ENCODE measurements around the gene MYH14. TPM values are rescaled to one million over a fixed set of nuclear protein-coding genes. Genes with fewer than 3 reads are reported as not detected.

MYH14 gene
- total RNA-seq, 2 donors from 2014 or later = 27.0 to 31.5 TPM

- WGBS = 48% methylated on average over 54 of the region's 54 CpGs
- DNase-seq (ENCODE audit: low spot score) = no peak
- H3K27me3 ChIP-seq (replicated peaks; ENCODE audit: insufficient read depth) = no peaks in the 10 kb centered on the region
- peak; percentile 40 for TF ChIP-seq POLR2AphosphoS5 (IDR thresholded peaks at IDR 0.05)
- no peak for TF ChIP-seq POLR2A (IDR thresholded peaks at IDR 0.05)
- H3K4me3 ChIP-seq = peak overlapping the region; percentile 35 to 38
- H3K36me3 ChIP-seq = no peaks in the 10 kb centered on the region
- intact Hi-C loops (cut with DNase I) = no loop called here
- H3K4me1 ChIP-seq (replicated peaks) = no peaks in the 10 kb centered on the region
- peak overlapping the region; percentile 71 to 79 for H3K27ac ChIP-seq
- no peaks in the 10 kb centered on the region for H3K9me3 ChIP-seq
Measured at GRCh38 chr19:50358483-50359327, 155.3 kb downstream of the MYH14 start.

GRCh38 chr19:50359328-50359818, 156.0 kb downstream of the MYH14 start:
- TF ChIP-seq CTCF (IDR thresholded peaks at IDR 0.05) (no peak), POLR2A (IDR thresholded peaks at IDR 0.05) (no peak), POLR2AphosphoS5 (IDR thresholded peaks at IDR 0.05) (no peak)
- Histone ChIP-seq H3K27ac (no peak overlapping the region), H3K27me3 (replicated peaks; ENCODE audit: insufficient read depth) (no peaks in the 10 kb centered on the region), H3K4me3 (no peak overlapping the region), H3K4me1 (replicated peaks) (no peaks in the 10 kb centered on the region), H3K9me3 (no peaks in the 10 kb centered on the region), H3K36me3 (no peaks in the 10 kb centered on the region)
- 92% methylated on average over 11 of the region's 11 CpGs for WGBS
- intact Hi-C loops (cut with DNase I) = no loop called here
- DNase-seq (ENCODE audit: low spot score) = no peak

Small RNAs within 50 kb of the gene (small RNA-seq; reads per million reads assigned to genes)
- 0 reads per million in 2 donors for gene RF00017

Other genes starting within 250 kb of the MYH14 start
- 1 to 10 TPM in 1 of 2 donors, under 1 TPM in 1; 0.68 to 1.0 TPM for gene SIGLEC11, start 242.4 kb upstream of the MYH14 start, total RNA-seq
- 10 to 100 TPM; 47.8 to 76.5 TPM for gene VRK3, start 178.2 kb upstream of the MYH14 start, total RNA-seq
- 10 to 100 TPM; 16.7 to 26.0 TPM for gene ZNF473, start 177.6 kb upstream of the MYH14 start, total RNA-seq
- gene IZUMO2, start 40.3 kb upstream of the MYH14 start, total RNA-seq = 1 to 10 TPM in 1 of 2 donors, not detected in 1; 1.1 TPM
- 10 to 100 TPM in 1 of 2 donors, 1 to 10 TPM in 1; 3.6 to 10.6 TPM for gene KCNC3, start 125.8 kb downstream of the MYH14 start, total RNA-seq
- gene NAPSA, start 162.0 kb downstream of the MYH14 start, total RNA-seq = 1 to 10 TPM in 1 of 2 donors, under 1 TPM in 1; 0.85 to 5.0 TPM
- 100 to 1,000 TPM; 110 to 129 TPM for gene NR1H2, start 172.8 kb downstream of the MYH14 start, total RNA-seq
- gene POLD1, start 180.7 kb downstream of the MYH14 start, total RNA-seq = 10 to 100 TPM; 15.6 to 35.7 TPM
- gene SPIB, start 215.3 kb downstream of the MYH14 start, total RNA-seq = not detected
- under 1 TPM; 0.09 to 0.34 TPM for gene MYBPC2, start 229.3 kb downstream of the MYH14 start, total RNA-seq